ENCODE measurements around the gene NFKB1.

The NFKB1 gene

GRCh38 chr4:102501447-102501696 is 213 bp downstream of the NFKB1 start:
- no peak for DNase-seq

GRCh38 chr4:102502543-102502818 is 1.3 kb downstream of the NFKB1 start:
- no peak for DNase-seq

GRCh38 chr4:102503301-102503746 is 2.2 kb downstream of the NFKB1 start:
- peak; percentile 42 for DNase-seq

- DNase-seq, result no peak
These were observed 3.0 kb downstream of the NFKB1 start for GRCh38 chr4:102503831-102504786.

GRCh38 chr4:102504941-102505340 is 3.8 kb downstream of the NFKB1 start:
- DNase-seq, result no peak

GRCh38 chr4:102505708-102506107 is 4.5 kb downstream of the NFKB1 start:
- DNase-seq, result no peak

GRCh38 chr4:102506523-102506922 is 5.4 kb downstream of the NFKB1 start:
- no peak for DNase-seq

GRCh38 chr4:102511830-102512605 is 10.9 kb downstream of the NFKB1 start:
- no peak for DNase-seq

- no peak for DNase-seq
These were observed 13.3 kb downstream of the NFKB1 start for GRCh38 chr4:102514298-102514964.

- no peak for DNase-seq
These were observed 16.6 kb downstream of the NFKB1 start for GRCh38 chr4:102517753-102518152.

GRCh38 chr4:102518703-102519131 is 17.6 kb downstream of the NFKB1 start:
- no peak for DNase-seq

GRCh38 chr4:102519925-102520324 is 18.8 kb downstream of the NFKB1 start:
- peak; percentile 2 for DNase-seq

GRCh38 chr4:102521570-102521969 is 20.4 kb downstream of the NFKB1 start:
- no peak for DNase-seq

- no peak for DNase-seq
These were observed 20.9 kb downstream of the NFKB1 start for GRCh38 chr4:102522031-102522440.

- no peak for DNase-seq
These were observed 23.5 kb downstream of the NFKB1 start for GRCh38 chr4:102524691-102525090.

- no peak for DNase-seq
These were observed 23.9 kb downstream of the NFKB1 start for GRCh38 chr4:102525097-102525496.

GRCh38 chr4:102525504-102525903 is 24.3 kb downstream of the NFKB1 start:
- DNase-seq, result no peak

GRCh38 chr4:102526532-102526931 is 25.4 kb downstream of the NFKB1 start:
- no peak for DNase-seq

- DNase-seq, result no peak
These were observed 26.6 kb downstream of the NFKB1 start for GRCh38 chr4:102527695-102528283.

GRCh38 chr4:102529977-102530376 is 28.8 kb downstream of the NFKB1 start:
- DNase-seq, result no peak

- no peak for DNase-seq
These were observed 29.8 kb downstream of the NFKB1 start for GRCh38 chr4:102530986-102531385.

- DNase-seq, result no peak
These were observed 30.3 kb downstream of the NFKB1 start for GRCh38 chr4:102531462-102531861.

GRCh38 chr4:102533348-102533747 is 32.2 kb downstream of the NFKB1 start:
- no peak for DNase-seq
